SHP77 (cell line): ENCODE measurements around the gene PRKAR1B.

Experiments
- DNase-seq, 2 experiments: peaks; one replicate each; lab custom pipeline; 2025; lab: John Stamatoyannopoulos, UW

PRKAR1B gene

GRCh38 chr7:727104-727805 is at the start of gene PRKAR1B:
TSS of gene PRKAR1B (minus strand) at chr7:727281. CDS start at chr7:711505, 15,776 bp downstream.
- DNase-seq = peak; percentile 10 to 42

GRCh38 chr7:776381-776780 is 49.3 kb upstream of the PRKAR1B start:
- DNase-seq = no peak

GRCh38 chr7:774161-775109 is 47.4 kb upstream of the PRKAR1B start:
- DNase-seq = peak; percentile 32 to 56

- no peak for DNase-seq
These were observed 46.5 kb upstream of the PRKAR1B start for GRCh38 chr7:773622-773915.

GRCh38 chr7:772861-773621 is 46.0 kb upstream of the PRKAR1B start:
- no peak for DNase-seq

- DNase-seq = no peak
These were observed 45.3 kb upstream of the PRKAR1B start for GRCh38 chr7:772392-772791.

GRCh38 chr7:772005-772294 is 44.9 kb upstream of the PRKAR1B start:
- DNase-seq = no peak

GRCh38 chr7:771234-772004 is 44.3 kb upstream of the PRKAR1B start:
- DNase-seq = no peak

GRCh38 chr7:770741-771166 is 43.7 kb upstream of the PRKAR1B start:
- DNase-seq = no peak

- DNase-seq = no peak
These were observed 43.3 kb upstream of the PRKAR1B start for GRCh38 chr7:770336-770735.

GRCh38 chr7:768881-769504 is 41.9 kb upstream of the PRKAR1B start:
- no peak for DNase-seq

- DNase-seq = no peak
These were observed 41.1 kb upstream of the PRKAR1B start for GRCh38 chr7:767941-768731.

- DNase-seq = no peak
These were observed 40.5 kb upstream of the PRKAR1B start for GRCh38 chr7:767580-767940.

- DNase-seq = no peak
These were observed 38.3 kb upstream of the PRKAR1B start for GRCh38 chr7:765383-765782.

GRCh38 chr7:763762-764161 is 36.7 kb upstream of the PRKAR1B start:
- no peak for DNase-seq

- no peak for DNase-seq
These were observed 35.8 kb upstream of the PRKAR1B start for GRCh38 chr7:762885-763284.

- no peak for DNase-seq
These were observed 34.5 kb upstream of the PRKAR1B start for GRCh38 chr7:761631-762030.

GRCh38 chr7:761101-761500 is 34.0 kb upstream of the PRKAR1B start:
- no peak for DNase-seq

- no peak for DNase-seq
These were observed 32.9 kb upstream of the PRKAR1B start for GRCh38 chr7:760006-760405.

GRCh38 chr7:759569-759968 is 32.5 kb upstream of the PRKAR1B start:
- no peak for DNase-seq

- no peak for DNase-seq
These were observed 30.7 kb upstream of the PRKAR1B start for GRCh38 chr7:757741-758163.
